Left lung (tissue), 10 donors: ENCODE data around the gene TEX9. TPM values are rescaled to one million over a fixed set of nuclear protein-coding genes. Genes with fewer than 3 reads are reported as not detected.
"Not testable (repeated sequence)": the region's sequence is repeated elsewhere in the genome, so short reads cannot be mapped to it uniquely, and the experiment has no call there.

ENCODE experiments used
- ATAC-seq: fragments of 200-7000 bp; cut with Tn5 transposase; one replicate; pipeline ENCODE4 v1.9.1; 2020; ENCODE audit warnings: moderate library complexity
- DNase-seq, 4 donors: peaks; one replicate each; pipeline ENCODE4 v3.0.0-alpha.2; 2013 to 2020
- H3K27ac ChIP-seq, 2 donors: fragments of 200-600 bp; sonication (generic) in 1 of 2; one replicate each; pipeline versions ENCODE4 v1.5.0 to v1.8.0; 2020 to 2021
- H3K27me3 ChIP-seq, 2 donors: fragments of 200-600 bp; sonication (generic) in 1 of 2; one replicate each; pipeline versions ENCODE4 v1.5.0 to v1.8.0; 2020 to 2021
- H3K36me3 ChIP-seq, 2 donors: fragments of 200-600 bp; sonication (generic) in 1 of 2; one replicate each; pipeline versions ENCODE4 v1.5.0 to v1.8.0; 2020 to 2021
- H3K4me1 ChIP-seq, 2 donors: fragments of 200-600 bp; one replicate each; pipeline ENCODE4 v1.8.0; 2021
- H3K4me3 ChIP-seq, 2 donors: fragments of 200-600 bp; sonication (generic) in 1 of 2; one replicate each; pipeline versions ENCODE4 v1.5.0 to v1.8.0; 2020 to 2021; ENCODE audit warnings: mild to moderate bottlenecking in 1 of 2
- H3K9me3 ChIP-seq, 2 donors: fragments of 200-600 bp; sonication (generic) in 1 of 2; one replicate each; pipeline versions ENCODE4 v1.5.0 to v1.8.0; 2020 to 2021
- CTCF ChIP-seq, 2 donors: fragments of 200-600 bp; sonication (generic) in 1 of 2; IDR thresholded peaks; one replicate each; pipeline versions ENCODE4 v1.5.0 to v1.8.0; 2021; ENCODE audit warnings: antibody characterized with exemption in 2 of 2
- intact Hi-C, 2 donors: fragments of 100-400 bp; cut with DNase I; formaldehyde crosslinking; loops; one replicate each; pipeline versions ENCODE4 v1.11.2 to v1.14.2; 2022
- polyA plus RNA-seq, 6 donors: library from polyadenylated mRNA; unstranded; fragments of 120-200 nt; gene quantifications; one replicate each; pipeline ENCODE4 v1.2.1, GENCODE V29; 2013; ENCODE audit not compliant: insufficient read length in 6 of 6
- total RNA-seq, 2 donors: library from RNA; stranded (reverse); fragmentation: NEBNext Ultra II Directional; extraction: Animal tissue kit (Norgen Biotek cat#: 25700); gene quantifications; one replicate each; pipeline ENCODE4 v1.2.1, GENCODE V29; 2021
- donor health status: DM: no; HTN: yes; CAD: no.
- donor health status: DM: no; HTN: no; CAD: no.

Gene TEX9
- total and polyA plus RNA-seq, 8 donors = 6.3 to 19.4 (median 16.7) TPM

- H3K9me3 ChIP-seq = no peaks in the 10 kb centered on the region
- H3K4me3 ChIP-seq = no peak overlapping the region
- no peak for ATAC-seq
- DNase-seq = no peak
- no peak overlapping the region for H3K27ac ChIP-seq
- H3K36me3 ChIP-seq = no peaks in the 10 kb centered on the region
- no peaks in the 10 kb centered on the region for H3K4me1 ChIP-seq
- intact Hi-C loops = no loop called here
- no peaks in the 10 kb centered on the region for H3K27me3 ChIP-seq
- TF ChIP-seq CTCF (IDR thresholded peaks at IDR 0.05) = no peak
These were observed 25.6 kb downstream of the TEX9 start for GRCh38 chr15:56390739-56391267.

GRCh38 chr15:56393277-56393676 is 28.1 kb downstream of the TEX9 start:
- H3K27ac ChIP-seq = no peak overlapping the region
- no peak for TF ChIP-seq CTCF (IDR thresholded peaks at IDR 0.05)
- DNase-seq (no peak), ATAC-seq (no peak)
- H3K9me3 ChIP-seq = no peaks in the 10 kb centered on the region
- no peaks in the 10 kb centered on the region for H3K27me3 ChIP-seq
- no peaks in the 10 kb centered on the region for H3K4me1 ChIP-seq
- H3K36me3 ChIP-seq = no peaks in the 10 kb centered on the region
- no peak overlapping the region for H3K4me3 ChIP-seq
- intact Hi-C loops = no loop called here

- H3K9me3 ChIP-seq = no peaks in the 10 kb centered on the region
- no peak for ATAC-seq
- H3K4me1 ChIP-seq = no peaks in the 10 kb centered on the region
- H3K36me3 ChIP-seq = no peaks in the 10 kb centered on the region
- TF ChIP-seq CTCF (IDR thresholded peaks at IDR 0.05) = no peak
- no peak overlapping the region for H3K27ac ChIP-seq
- H3K27me3 ChIP-seq = no peaks in the 10 kb centered on the region
- intact Hi-C loops = no loop called here
- DNase-seq = no peak
- no peak overlapping the region for H3K4me3 ChIP-seq
These were observed 29.7 kb downstream of the TEX9 start for GRCh38 chr15:56394909-56395308.

- DNase-seq, H3K4me1 ChIP-seq, H3K9me3 ChIP-seq, H3K27ac ChIP-seq, H3K4me3 ChIP-seq, intact Hi-C loops, H3K36me3 ChIP-seq, ATAC-seq, H3K27me3 ChIP-seq: not testable (repeated sequence)
These were observed 32.1 kb downstream of the TEX9 start for GRCh38 chr15:56397325-56397724.

GRCh38 chr15:56399209-56399608 is 34.0 kb downstream of the TEX9 start:
- peak in 1 of 4 donors; percentile 27 for DNase-seq
- H3K4me1 ChIP-seq, H3K4me3 ChIP-seq, H3K36me3 ChIP-seq, ATAC-seq, H3K27me3 ChIP-seq, H3K27ac ChIP-seq, intact Hi-C loops, H3K9me3 ChIP-seq: not testable (repeated sequence)

- no peaks in the 10 kb centered on the region for H3K36me3 ChIP-seq
- intact Hi-C loops = no loop called here
- H3K4me1 ChIP-seq = no peaks in the 10 kb centered on the region
- peak in 1 of 4 donors; percentile 13 for DNase-seq
- TF ChIP-seq CTCF (IDR thresholded peaks at IDR 0.05) = no peak
- no peak overlapping the region for H3K4me3 ChIP-seq
- no peak overlapping the region for H3K27ac ChIP-seq
- H3K9me3 ChIP-seq = no peaks in the 10 kb centered on the region
- no peak for ATAC-seq
- no peaks in the 10 kb centered on the region for H3K27me3 ChIP-seq
These were observed 45.5 kb downstream of the TEX9 start for GRCh38 chr15:56410721-56411120.
